Uterus (tissue), 4 donors: ENCODE results near the gene GRIPAP1. TPM values are rescaled to one million over a fixed set of nuclear protein-coding genes. Genes with fewer than 3 reads are reported as not detected.

Experiments
- DNase-seq, 2 donors: peaks; one replicate each; pipeline ENCODE4 v3.0.0-alpha.2; 2019 to 2020
- H3K27ac ChIP-seq, 2 donors: fragments of 200-600 bp; sonication (generic); 1 replicate in 1 of 2; 2 replicates in 1 of 2; pipeline ENCODE4 v1.5.1; 2016 to 2018
- H3K27me3 ChIP-seq, 2 donors: fragments of 200-600 bp; sonication (generic); one replicate each; pipeline ENCODE4 v1.5.1; 2018 to 2019; ENCODE audit warnings: control low read depth in 1 of 2
- H3K36me3 ChIP-seq, 2 donors: fragments of 200-600 bp; sonication (generic); one replicate each; pipeline ENCODE4 v1.5.1; 2019; ENCODE audit warnings: control low read depth in 1 of 2
- H3K4me1 ChIP-seq, 2 donors: fragments of 200-600 bp; sonication (generic); one replicate each; pipeline ENCODE4 v1.5.1; 2018 to 2019; ENCODE audit warnings: control low read depth in 1 of 2
- H3K4me3 ChIP-seq, 2 donors: fragments of 200-600 bp; sonication (generic); 1 replicate in 1 of 2; 2 replicates in 1 of 2; pipeline ENCODE4 v1.5.1; 2018 to 2019; ENCODE audit warnings: mild to moderate bottlenecking in 1 of 2
- H3K9me3 ChIP-seq, 2 donors: fragments of 200-600 bp; sonication (generic); one replicate each; pipeline ENCODE4 v1.5.1; 2019; ENCODE audit warnings: control low read depth in 1 of 2
- POLR2A ChIP-seq, 2 donors: fragments of 450-650 bp; IDR thresholded peaks; one replicate each; pipeline ENCODE4 v1.6.1; 2016; ENCODE audit warnings: antibody characterized with exemption in 2 of 2, mild to moderate bottlenecking in 1 of 2, moderate library complexity in 1 of 2
- intact Hi-C: fragments of 100-400 bp; cut with DNase I; formaldehyde crosslinking; loops from one replicate; pipeline ENCODE4 v1.15.1; 2023; ENCODE audit warnings: low total_unique reads
- total RNA-seq, 4 donors: library from RNA; depleted of rRNA in 3 of 4; stranded (reverse); fragments of >200 nt in 3 of 4; gene quantifications; one replicate each; pipeline versions ENCODE4 v1.1.0 to v1.2.4, GENCODE V29; 2014 to 2023
- TF ChIP-seq, protein P1 (sequence below), 4 experiments: fragments of 200-600 bp in 2 of 4; fragments of 450-650 bp in 2 of 4; sonication (generic) in 2 of 4; IDR thresholded peaks; one replicate each; pipeline ENCODE4 v1.5.1; 2016 to 2019; ENCODE audit warnings: antibody characterized with exemption in 4 of 4, mild to moderate bottlenecking in 2 of 4, moderate library complexity in 1 of 4
- donor health status: DM: yes; HTN: yes; CAD: no.

The GRIPAP1 gene
- total RNA-seq, 4 donors from 2014 or later = 15.4 to 57.6 (median 22.0) TPM

GRCh38 chrX:48960291-48960690 lies 41.8 kb downstream of the GRIPAP1 start:
- Histone ChIP-seq H3K36me3 (no peaks in the 10 kb centered on the region), H3K27me3 (no peaks in the 10 kb centered on the region), H3K27ac (no peak overlapping the region), H3K4me3 (no peak overlapping the region), H3K9me3 (no peaks in the 10 kb centered on the region), H3K4me1 (no peaks in the 10 kb centered on the region)
- intact Hi-C loops = no loop called here
- no peak for DNase-seq
- TF ChIP-seq POLR2A (IDR thresholded peaks at IDR 0.05) = no peak
- TF ChIP-seq, protein P1, sequence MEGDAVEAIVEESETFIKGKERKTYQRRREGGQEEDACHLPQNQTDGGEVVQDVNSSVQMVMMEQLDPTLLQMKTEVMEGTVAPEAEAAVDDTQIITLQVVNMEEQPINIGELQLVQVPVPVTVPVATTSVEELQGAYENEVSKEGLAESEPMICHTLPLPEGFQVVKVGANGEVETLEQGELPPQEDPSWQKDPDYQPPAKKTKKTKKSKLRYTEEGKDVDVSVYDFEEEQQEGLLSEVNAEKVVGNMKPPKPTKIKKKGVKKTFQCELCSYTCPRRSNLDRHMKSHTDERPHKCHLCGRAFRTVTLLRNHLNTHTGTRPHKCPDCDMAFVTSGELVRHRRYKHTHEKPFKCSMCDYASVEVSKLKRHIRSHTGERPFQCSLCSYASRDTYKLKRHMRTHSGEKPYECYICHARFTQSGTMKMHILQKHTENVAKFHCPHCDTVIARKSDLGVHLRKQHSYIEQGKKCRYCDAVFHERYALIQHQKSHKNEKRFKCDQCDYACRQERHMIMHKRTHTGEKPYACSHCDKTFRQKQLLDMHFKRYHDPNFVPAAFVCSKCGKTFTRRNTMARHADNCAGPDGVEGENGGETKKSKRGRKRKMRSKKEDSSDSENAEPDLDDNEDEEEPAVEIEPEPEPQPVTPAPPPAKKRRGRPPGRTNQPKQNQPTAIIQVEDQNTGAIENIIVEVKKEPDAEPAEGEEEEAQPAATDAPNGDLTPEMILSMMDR (IDR thresholded peaks at IDR 0.05) = no peak

GRCh38 chrX:48958635-48959094 lies 43.4 kb downstream of the GRIPAP1 start:
- DNase-seq = peak; percentile 51 to 58
- Histone ChIP-seq H3K27me3 (no peaks in the 10 kb centered on the region), H3K4me1 (no peaks in the 10 kb centered on the region), H3K4me3 (peak overlapping the region; percentile 40 to 42), H3K27ac (peak overlapping the region; percentile 82 to 95), H3K36me3 (no peaks in the 10 kb centered on the region), H3K9me3 (no peaks in the 10 kb centered on the region)
- TF ChIP-seq, protein P1 (IDR thresholded peaks at IDR 0.05) = no peak
- no peak for TF ChIP-seq POLR2A (IDR thresholded peaks at IDR 0.05)
- intact Hi-C loops = no loop called here

DNA sequence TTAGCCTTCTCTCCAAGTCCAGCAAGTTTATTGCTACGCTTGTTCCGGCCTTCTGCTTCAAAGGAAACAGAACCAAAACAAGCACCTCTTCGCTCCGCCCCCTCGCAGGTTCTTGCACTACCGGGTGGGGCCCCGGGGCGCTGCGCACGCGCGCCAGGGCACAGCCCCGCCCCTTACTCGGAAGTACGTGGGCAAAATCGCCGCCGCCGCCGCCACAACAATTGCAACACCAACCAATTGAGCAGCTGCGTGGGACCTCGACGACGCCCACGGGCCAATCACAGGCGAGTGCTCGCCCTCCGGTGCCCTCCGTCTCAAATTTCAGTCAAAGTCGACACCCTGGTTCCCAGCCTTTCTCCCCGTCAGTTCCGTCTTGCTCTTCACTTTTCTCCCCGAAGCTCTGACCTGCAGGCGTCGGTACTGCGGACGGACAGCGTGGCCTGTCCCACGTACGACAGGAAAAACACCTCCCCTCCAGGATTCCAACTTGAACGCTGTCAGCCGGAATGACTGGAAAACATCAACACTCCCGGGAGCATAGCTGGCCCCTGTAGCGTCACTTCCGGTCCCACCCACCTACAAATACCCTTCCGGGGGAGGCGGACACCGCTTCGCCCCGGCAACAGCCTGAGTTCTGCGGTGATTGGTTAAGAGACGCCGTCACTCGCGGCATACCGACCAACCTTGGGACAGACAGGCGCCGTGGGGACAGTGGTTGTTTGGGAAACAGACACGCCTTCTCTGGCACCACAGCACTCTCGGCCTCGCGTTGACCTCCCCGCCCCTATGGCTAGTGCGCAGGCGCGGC lies 44.0 kb downstream of the GRIPAP1 start:
- no peaks in the 10 kb centered on the region for H3K4me1 ChIP-seq
- TF ChIP-seq, protein P1 (IDR thresholded peaks at IDR 0.05) = peak in 1 of 4 experiments; percentile 4
- TF ChIP-seq POLR2A (IDR thresholded peaks at IDR 0.05) = peak; percentile 24 to 66
- peak overlapping the region; percentile 47 to 72 for H3K4me3 ChIP-seq
- peak; percentile 94 to 97 for DNase-seq
- no peaks in the 10 kb centered on the region for H3K36me3 ChIP-seq
- intact Hi-C loops = no loop called here
- no peaks in the 10 kb centered on the region for H3K27me3 ChIP-seq
- H3K9me3 ChIP-seq = no peaks in the 10 kb centered on the region
- peak overlapping the region; percentile 93 to 96 for H3K27ac ChIP-seq

DNA sequence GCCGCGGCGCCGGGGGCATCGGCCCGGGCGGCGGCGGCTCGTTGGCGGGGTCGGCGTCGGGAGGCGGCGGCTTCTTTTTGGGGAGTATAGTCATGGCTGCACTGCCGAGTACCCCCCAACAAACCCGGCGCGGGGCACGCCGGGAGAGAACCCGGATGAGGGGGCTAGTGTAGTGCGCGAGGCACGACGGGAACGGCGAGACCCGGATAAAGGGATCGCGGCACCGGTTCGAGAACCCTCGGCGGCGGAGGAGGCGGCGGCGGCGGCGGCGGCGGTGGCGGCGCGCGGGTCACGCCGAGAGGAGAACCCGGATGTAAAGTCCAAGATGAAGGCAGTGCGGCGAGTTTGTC lies 44.6 kb downstream of the GRIPAP1 start, which contains the start of gene OTUD5:
TSS of gene OTUD5 (minus strand) at position 131 of the 350 bp plus-strand sequence. CDS start at position 94, 37 bp downstream.
- DNase-seq = peak in 1 of 2 donors; percentile 68
- intact Hi-C loops = no loop called here
- Histone ChIP-seq H3K27ac (peak within 1 kb of the TSS; percentile 93 to 96), H3K4me1 (no peaks in the 10 kb centered on the region), H3K36me3 (no peaks in the 10 kb centered on the region), H3K9me3 (no peaks in the 10 kb centered on the region), H3K27me3 (no peaks in the 10 kb centered on the region), H3K4me3 (peak within 1 kb of the TSS; percentile 47 to 72)
- TF ChIP-seq, protein P1 (IDR thresholded peaks at IDR 0.05) = no peak

DNA sequence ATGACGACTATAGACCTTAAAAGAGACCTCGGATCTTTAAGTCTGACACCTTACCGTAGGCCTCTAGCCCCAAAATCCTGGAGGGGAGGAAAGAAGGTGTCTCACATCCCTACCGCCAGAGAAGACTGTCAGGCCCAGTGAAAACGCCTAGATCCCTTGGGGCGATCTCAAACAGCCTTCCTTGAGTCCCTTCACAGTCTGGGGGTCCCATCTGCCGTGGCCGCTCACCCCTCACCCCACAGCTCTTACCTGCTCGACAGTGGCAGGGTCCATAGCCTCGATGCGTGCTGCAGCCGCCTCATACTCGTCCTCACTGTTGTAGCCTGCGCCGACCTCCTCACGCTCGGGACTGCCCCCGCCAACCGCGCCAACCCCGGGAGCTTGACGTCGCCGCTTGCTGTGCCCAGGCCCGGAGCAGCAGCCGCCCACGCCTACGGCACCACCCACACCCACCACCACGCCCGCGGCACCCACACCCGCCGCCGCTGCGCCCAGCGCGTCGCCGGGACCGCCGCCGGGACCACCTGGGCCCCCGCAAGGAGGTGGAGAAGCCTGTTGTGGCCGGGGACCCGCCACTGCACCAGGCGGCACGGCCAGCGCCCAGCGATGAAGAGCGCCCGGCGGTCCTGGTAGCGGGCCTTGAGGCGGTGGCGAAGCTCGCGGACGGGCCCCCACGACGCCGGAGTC lies 45.2 kb downstream of the GRIPAP1 start:
- peak overlapping the region; percentile 93 to 96 for H3K27ac ChIP-seq
- H3K27me3 ChIP-seq = no peaks in the 10 kb centered on the region
- no peaks in the 10 kb centered on the region for H3K4me1 ChIP-seq
- H3K9me3 ChIP-seq = no peaks in the 10 kb centered on the region
- intact Hi-C loops = no loop called here
- peak overlapping the region; percentile 47 to 72 for H3K4me3 ChIP-seq
- no peaks in the 10 kb centered on the region for H3K36me3 ChIP-seq
- TF ChIP-seq, protein P1 (IDR thresholded peaks at IDR 0.05) = no peak
- DNase-seq = peak in 1 of 2 donors; percentile 28
